ENCODE data around the gene CAMSAP1. TPM values are rescaled to one million over a fixed set of nuclear protein-coding genes. Genes with fewer than 3 reads are reported as not detected.

The CAMSAP1 gene
- total and polyA plus RNA-seq, 11 donors = 10.9 to 38.3 (median 19.9) TPM

GRCh38 chr9:135762921-135763320, 144.4 kb downstream of the CAMSAP1 start:
- H3K9me3 ChIP-seq = peaks cover 0 to 18% (median 0%) of the 10 kb centered on the region in 12 donors
- H3K4me1 ChIP-seq = no peaks in the 10 kb centered on the region
- H3K36me3 ChIP-seq = no peaks in the 10 kb centered on the region
- TF ChIP-seq CTCF (IDR thresholded peaks at IDR 0.05) (no peak), POLR2A (IDR thresholded peaks at IDR 0.05) (no peak)
- DNase-seq (no peak), ATAC-seq (no peak)
- WGBS, 4 donors = 65 to 86% (median 81%) methylated on average over 6 to 13 of the region's 13 CpGs
- H3K27ac ChIP-seq = no peak overlapping the region
- no peak overlapping the region for H3K4me3 ChIP-seq
- intact Hi-C loops (cut with DNase I) = no loop called here
- no peaks in the 10 kb centered on the region for H3K27me3 ChIP-seq

- ATAC-seq (no peak), DNase-seq (no peak)
- H3K27me3 ChIP-seq = no peaks in the 10 kb centered on the region
- TF ChIP-seq POLR2A (IDR thresholded peaks at IDR 0.05) = no peak
- no peak for TF ChIP-seq CTCF (IDR thresholded peaks at IDR 0.05)
- H3K4me3 ChIP-seq = no peak overlapping the region
- H3K36me3 ChIP-seq = no peaks in the 10 kb centered on the region
- H3K27ac ChIP-seq = no peak overlapping the region
- peaks cover 0 to 18% (median 0%) of the 10 kb centered on the region in 12 donors for H3K9me3 ChIP-seq
- no peaks in the 10 kb centered on the region for H3K4me1 ChIP-seq
- intact Hi-C loops (cut with DNase I) = no loop called here
- WGBS, 4 donors = 86 to 93% (median 87%) methylated on average over 13 to 16 of the region's 16 CpGs
These were observed 145.5 kb downstream of the CAMSAP1 start for GRCh38 chr9:135761845-135762168.

- H3K27me3 ChIP-seq = no peaks in the 10 kb centered on the region
- no peak overlapping the region for H3K27ac ChIP-seq
- no peaks in the 10 kb centered on the region for H3K36me3 ChIP-seq
- TF ChIP-seq CTCF (IDR thresholded peaks at IDR 0.05) (no peak), POLR2A (IDR thresholded peaks at IDR 0.05) (no peak)
- 71 to 81% (median 77%) methylated on average over 19 to 20 of the region's 20 CpGs for WGBS, 4 donors
- no peaks in the 10 kb centered on the region for H3K4me1 ChIP-seq
- ATAC-seq = no peak
- DNase-seq = no peak
- H3K4me3 ChIP-seq = no peak overlapping the region
- peaks cover 0 to 14% (median 0%) of the 10 kb centered on the region in 12 donors for H3K9me3 ChIP-seq
- intact Hi-C loops (cut with DNase I) = no loop called here
These were observed 146.0 kb downstream of the CAMSAP1 start for GRCh38 chr9:135761150-135761844.

- DNase-seq (no peak), ATAC-seq (no peak)
- no peak overlapping the region for H3K27ac ChIP-seq
- TF ChIP-seq CTCF (IDR thresholded peaks at IDR 0.05) (no peak), POLR2A (IDR thresholded peaks at IDR 0.05) (no peak)
- no peak overlapping the region for H3K4me3 ChIP-seq
- peaks cover 0 to 6% (median 0%) of the 10 kb centered on the region in 12 donors for H3K9me3 ChIP-seq
- intact Hi-C loops (cut with DNase I) = no loop called here
- WGBS, 4 donors = 78 to 94% (median 85%) methylated on average over 12 of the region's 12 CpGs
- no peaks in the 10 kb centered on the region for H3K27me3 ChIP-seq
- H3K4me1 ChIP-seq = no peaks in the 10 kb centered on the region
- H3K36me3 ChIP-seq = no peaks in the 10 kb centered on the region
These were observed 146.9 kb downstream of the CAMSAP1 start for GRCh38 chr9:135760465-135760864.
